HepG2 (cell line): ENCODE data around the gene KCTD13. TPM values are rescaled to one million over a fixed set of nuclear protein-coding genes. Genes with fewer than 3 reads are reported as not detected.

Experiments
- ATAC-seq: fragments of 200-7000 bp; cut with Tn5 transposase; 3 replicates; pipeline ENCODE4 v1.9.1; 2020; ENCODE audit warnings: mild to moderate bottlenecking, moderate library complexity
- BruUV-seq: library from RNA; stranded (reverse); fragments of 400-500 nt; replicated peaks from 2 replicates; lab custom pipeline; 2021; lab: Mats Ljungman, UMichigan
- CTCF ChIA-PET: fragments of 300-600 bp; formaldehyde crosslinking; extraction: SDS; loops from one replicate; lab custom pipeline; 2021; ENCODE audit warnings: low total read pairs, inconsistent platforms, low intra/inter-chr PET ratio; lab: Yijun Ruan, JAX
- POLR2A ChIA-PET: fragments of 350-600 bp; sonication (Branson Sonifier 250); formaldehyde crosslinking; loops from one replicate; lab custom pipeline; 2020; ENCODE audit warnings: antibody characterized with exemption, inconsistent platforms; lab: Yijun Ruan, JAX
- DNase-seq: peaks from one replicate; pipeline ENCODE4 v3.0.0-alpha.2; 2015; ENCODE audit warnings: low spot score
- FAIRE-seq: peaks from 3 replicates; lab custom pipeline; 2011; peaks lifted over from hg19 to GRCh38; lab: Jason Lieb, UNC
- H2AFZ ChIP-seq: one replicate; pipeline ENCODE4 v1.6.1; 2011; ENCODE audit warnings: low read length, inconsistent platforms
- H3K27ac ChIP-seq: fragments of 300-600 bp; 3 replicates; pipeline ENCODE4 v1.8.0; 2011; ENCODE audit warnings: mixed run types, mild to moderate bottlenecking, mixed read lengths, low read length, inconsistent platforms; ENCODE audit not compliant: insufficient read depth; ENCODE audit errors: extremely low read length
- H3K27me3 ChIP-seq, 2 experiments: fragments of 200-600 bp in 1 of 2; 2 replicates in 1 of 2; 3 replicates in 1 of 2; pipeline versions ENCODE4 v1.6.0 to v1.8.0; 2011; ENCODE audit warnings: low read length in 2 of 2, mild to moderate bottlenecking in 2 of 2, moderate library complexity in 2 of 2, inconsistent platforms in 1 of 2; ENCODE audit not compliant: insufficient read depth in 2 of 2, control insufficient read depth in 1 of 2
- H3K36me3 ChIP-seq, 2 experiments: fragments of 200-600 bp in 1 of 2; replicated peaks in 1 of 2; 2 replicates in 1 of 2; 3 replicates in 1 of 2; pipeline versions ENCODE4 v1.5.1 to v1.8.0; 2011; ENCODE audit warnings: low read length in 2 of 2, inconsistent platforms in 1 of 2; ENCODE audit not compliant: insufficient read depth in 2 of 2, control insufficient read depth in 1 of 2
- H3K4me1 ChIP-seq: 2 replicates; pipeline ENCODE4 v1.5.1; 2012; ENCODE audit warnings: low read length, inconsistent platforms; ENCODE audit not compliant: insufficient read depth
- H3K4me2 ChIP-seq: 2 replicates; pipeline ENCODE4 v1.6.0; 2011; ENCODE audit warnings: low read depth, low read length, inconsistent platforms
- H3K4me3 ChIP-seq, 3 experiments: fragments of 200-600 bp in 1 of 3; sonication (generic), shearing (Covaris generic) in 1 of 3; replicated peaks in 1 of 3; 2 replicates each; pipeline ENCODE4 v1.5.1; 2011 to 2016; ENCODE audit warnings: low read length in 3 of 3, inconsistent platforms in 2 of 3, low read depth in 2 of 3, mild to moderate bottlenecking in 2 of 3, control low read depth in 1 of 3, mixed read lengths in 1 of 3; ENCODE audit not compliant: insufficient read depth in 1 of 3
- H3K79me2 ChIP-seq: one replicate; pipeline ENCODE4 v1.6.1; 2011; ENCODE audit warnings: low read length, inconsistent platforms; ENCODE audit not compliant: insufficient read depth
- H3K9ac ChIP-seq: 2 replicates; pipeline ENCODE4 v1.6.0; 2011; ENCODE audit warnings: mild to moderate bottlenecking, low read depth, low read length, inconsistent platforms; ENCODE audit not compliant: insufficient read depth
- H3K9me3 ChIP-seq: 2 replicates; pipeline ENCODE4 v1.5.1; 2012; ENCODE audit warnings: mild to moderate bottlenecking, low read length
- H4K20me1 ChIP-seq: 2 replicates; pipeline ENCODE4 v1.6.0; 2011; ENCODE audit warnings: inconsistent platforms, mild to moderate bottlenecking, low read length, moderate library complexity; ENCODE audit not compliant: insufficient read depth
- BORCS8-MEF2B ChIP-seq: sonication (generic); formaldehyde crosslinking; IDR thresholded peaks from 2 replicates; pipeline ENCODE4 v1.8.0; 2022; ENCODE audit warnings: mild to moderate bottlenecking, missing genetic modification reagents
- DR1 ChIP-seq: sonication (generic); formaldehyde crosslinking; IDR thresholded peaks from 2 replicates; pipeline ENCODE4 v1.8.0; 2021; ENCODE audit warnings: mild to moderate bottlenecking, missing genetic modification reagents, inconsistent platforms
- HOXA7 ChIP-seq: sonication (generic); formaldehyde crosslinking; IDR thresholded peaks from 2 replicates; pipeline ENCODE4 v1.8.1; 2022; ENCODE audit warnings: mild to moderate bottlenecking, missing genetic modification reagents, moderate library complexity
- MAFF ChIP-seq: IDR thresholded peaks from 2 replicates; pipeline ENCODE4 v1.6.1; 2011; ENCODE audit warnings: low read depth, low read length, improper control_type of control experiment
- PHF8 ChIP-seq: sonication (generic); formaldehyde crosslinking; IDR thresholded peaks from 2 replicates; pipeline ENCODE4 v1.5.0; 2020; ENCODE audit warnings: missing genetic modification reagents
- SATB2 ChIP-seq: sonication (generic); formaldehyde crosslinking; IDR thresholded peaks from 2 replicates; pipeline ENCODE4 v1.5.0; 2020; ENCODE audit warnings: missing genetic modification reagents
- ZBTB21 ChIP-seq: sonication (generic); formaldehyde crosslinking; IDR thresholded peaks from 2 replicates; pipeline ENCODE4 v1.4.0; 2020; ENCODE audit warnings: missing genetic modification reagents
- ZNF24 ChIP-seq: fragments of 450-650 bp; IDR thresholded peaks from 2 replicates; pipeline ENCODE4 v1.6.1; 2017; ENCODE audit warnings: antibody characterized with exemption, mild to moderate bottlenecking
- ZNF329 ChIP-seq: sonication (generic); formaldehyde crosslinking; IDR thresholded peaks from 2 replicates; pipeline ENCODE4 v1.9.0; 2021; ENCODE audit warnings: low read depth, mild to moderate bottlenecking, missing genetic modification reagents
- ZNF331 ChIP-seq: sonication (generic); formaldehyde crosslinking; IDR thresholded peaks from 2 replicates; pipeline ENCODE4 v1.4.0; 2020; ENCODE audit warnings: missing genetic modification reagents
- ZNF382 ChIP-seq: sonication (generic); formaldehyde crosslinking; IDR thresholded peaks from 2 replicates; pipeline ENCODE4 v1.5.0; 2020; ENCODE audit warnings: missing genetic modification reagents, mild to moderate bottlenecking, borderline replicate concordance
- ZNF383 ChIP-seq: sonication (generic); formaldehyde crosslinking; IDR thresholded peaks from 2 replicates; pipeline ENCODE4 v1.4.0; 2020; ENCODE audit warnings: missing genetic modification reagents, mild to moderate bottlenecking, borderline replicate concordance
- ZNF441 ChIP-seq: sonication (generic); formaldehyde crosslinking; IDR thresholded peaks from 2 replicates; pipeline ENCODE4 v1.7.0; 2021; ENCODE audit warnings: missing genetic modification reagents, borderline replicate concordance
- ZNF446 ChIP-seq: sonication (generic); formaldehyde crosslinking; IDR thresholded peaks from 2 replicates; pipeline ENCODE4 v1.5.0; 2020; ENCODE audit warnings: mild to moderate bottlenecking, missing genetic modification reagents
- ZNF660 ChIP-seq: sonication (generic); formaldehyde crosslinking; IDR thresholded peaks from 2 replicates; pipeline ENCODE4 v1.5.1; 2020; ENCODE audit warnings: mild to moderate bottlenecking, low read depth, missing genetic modification reagents, borderline replicate concordance
- ZNF775 ChIP-seq: sonication (generic); formaldehyde crosslinking; IDR thresholded peaks from 2 replicates; pipeline ENCODE4 v1.4.0; 2020; ENCODE audit warnings: missing genetic modification reagents, mild to moderate bottlenecking, moderate library complexity, borderline replicate concordance
- ZSCAN12 ChIP-seq: sonication (generic); formaldehyde crosslinking; IDR thresholded peaks from 2 replicates; pipeline ENCODE4 v1.9.0; 2021; ENCODE audit warnings: mild to moderate bottlenecking, missing genetic modification reagents
- WGBS: methylation state at CpG from one replicate; pipeline ENCODE4 v1.1.6; 2017; ENCODE audit warnings: low lambda C conversion rate; 5-methylcytosine and 5-hydroxymethylcytosine counted together
- in situ Hi-C: cut with HindIII; loops from 2 replicates; pipeline ENCODE4 v1.10.0; 2017; ENCODE audit warnings: low pct_unique_long_range_greater_than_20kb; ENCODE audit not compliant: extremely low pct_ligation_motif_present
- intact Hi-C: fragments of 100-400 bp; cut with micrococcal nuclease; formaldehyde crosslinking; loops from one replicate; pipeline ENCODE4 v1.10.0; 2022; ENCODE audit not compliant: unreplicated experiment
- polyA plus RNA-seq, 8 experiments: library from polyadenylated mRNA; depleted of rRNA in 3 of 8; stranded (reverse) in 7 of 8; unstranded in 1 of 8; fragments of >200 nt; fragmentation: Illumina TruSeq in 4 of 8; extraction: Trizol in 4 of 8; gene quantifications; 2 replicates each; pipeline versions ENCODE4 v1.2.1 to v1.2.3, GENCODE V29; 2011 to 2016; ENCODE audit warnings: low read depth in 4 of 8, missing spikeins in 1 of 8, mixed read lengths in 1 of 8; ENCODE audit not compliant: insufficient read depth in 1 of 8
- total RNA-seq, 5 experiments: library from RNA; depleted of rRNA; stranded (reverse); fragments of >200 nt; fragmentation: Illumina TruSeq; extraction: Trizol; gene quantifications; 2 replicates each; pipeline ENCODE4 v1.2.3, GENCODE V29; 2016; ENCODE audit warnings: low read depth in 1 of 5
- TF ChIP-seq, protein P1 (sequence below): sonication (generic); formaldehyde crosslinking; IDR thresholded peaks from 2 replicates; pipeline ENCODE4 v1.4.0; 2020; ENCODE audit warnings: missing genetic modification reagents
- TF ChIP-seq, protein P2 (sequence below): sonication (generic); formaldehyde crosslinking; IDR thresholded peaks from 2 replicates; pipeline ENCODE4 v1.9.0; 2022; ENCODE audit warnings: missing genetic modification reagents, mild to moderate bottlenecking, borderline replicate concordance
- TF ChIP-seq, protein P3 (sequence below): sonication (generic); formaldehyde crosslinking; IDR thresholded peaks from 2 replicates; pipeline ENCODE4 v1.5.0; 2020; ENCODE audit warnings: missing genetic modification reagents
- TF ChIP-seq, protein P4 (sequence below): sonication (generic); formaldehyde crosslinking; IDR thresholded peaks from 2 replicates; pipeline ENCODE4 v1.8.1; 2023; ENCODE audit warnings: missing genetic modification reagents, mild to moderate bottlenecking, borderline replicate concordance

The KCTD13 gene
- total and polyA plus RNA-seq, 2 of the 13 experiments (the other 11 are each of a cell fraction or from before 2014, with no cell fraction given): 6.3 to 14.7 TPM

DNA sequence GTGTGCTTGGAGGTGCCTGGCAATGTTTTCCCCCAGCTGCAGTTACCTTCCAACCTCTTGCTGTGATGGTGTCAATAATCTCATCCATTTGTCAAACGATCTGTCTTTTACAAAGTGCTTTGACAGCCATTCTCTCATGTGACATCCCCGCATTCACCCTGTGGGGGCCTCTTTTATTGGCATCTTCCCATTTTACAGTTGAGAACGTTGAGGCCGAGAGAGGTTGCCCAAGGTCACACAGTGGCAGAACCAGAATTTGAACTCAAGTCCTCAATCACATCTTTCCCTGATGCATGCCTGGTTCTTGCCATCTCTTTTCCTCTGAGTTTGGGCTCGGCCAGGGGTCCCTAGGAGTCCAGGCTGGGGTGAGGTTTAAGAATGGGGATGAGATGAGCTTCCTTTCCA, 49.1 kb upstream of the KCTD13 start:
- Histone ChIP-seq H3K4me3 (peak overlapping the region; percentile 86 to 99 (median 91)), H3K4me1 (peaks cover 30% of the 10 kb centered on the region), H3K27ac (peak overlapping the region; percentile 72), H2AFZ (no peak overlapping the region), H3K9me3 (no peaks in the 10 kb centered on the region), H3K9ac (peak overlapping the region; percentile 89), H3K79me2 (peaks cover 38% of the 10 kb centered on the region), H3K27me3 (no peaks in the 10 kb centered on the region; a peak in 1 of 5 replicates), H3K4me2 (peak overlapping the region; percentile 93), H4K20me1 (peaks cover 23% of the 10 kb centered on the region), H3K36me3 (peaks cover 25 to 35% of the 10 kb centered on the region in 2 experiments)
- DNase-seq (no peak), FAIRE-seq (no peak), ATAC-seq (no peak)
- POLR2A ChIA-PET: interaction anchor here (1.4 to 4.7 kb wide), 4 partner anchors 13 to 75 kb away, joined by 4 to 47 read pairs (median 42); partner anchors contain the start of genes ASPHD1, KCTD13, SEZ6L2 and TMEM219
- no TSS peak for BruUV-seq
- CTCF ChIA-PET: no interaction called here
- intact Hi-C loops (no loop called here), in situ Hi-C loops (no loop called here)
- 64% methylated on average over 5 of the region's 5 CpGs for WGBS
- TF ChIP-seq DR1 (CRISPR knock-in tag): no peak
- TF ChIP-seq ZNF446: no peak
- TF ChIP-seq HOXA7: no peak
- no peak for TF ChIP-seq ZNF329 (CRISPR knock-in tag)
- no peak for TF ChIP-seq ZNF383 (CRISPR knock-in tag)
- no peak for TF ChIP-seq ZNF24
- TF ChIP-seq, protein P1, sequence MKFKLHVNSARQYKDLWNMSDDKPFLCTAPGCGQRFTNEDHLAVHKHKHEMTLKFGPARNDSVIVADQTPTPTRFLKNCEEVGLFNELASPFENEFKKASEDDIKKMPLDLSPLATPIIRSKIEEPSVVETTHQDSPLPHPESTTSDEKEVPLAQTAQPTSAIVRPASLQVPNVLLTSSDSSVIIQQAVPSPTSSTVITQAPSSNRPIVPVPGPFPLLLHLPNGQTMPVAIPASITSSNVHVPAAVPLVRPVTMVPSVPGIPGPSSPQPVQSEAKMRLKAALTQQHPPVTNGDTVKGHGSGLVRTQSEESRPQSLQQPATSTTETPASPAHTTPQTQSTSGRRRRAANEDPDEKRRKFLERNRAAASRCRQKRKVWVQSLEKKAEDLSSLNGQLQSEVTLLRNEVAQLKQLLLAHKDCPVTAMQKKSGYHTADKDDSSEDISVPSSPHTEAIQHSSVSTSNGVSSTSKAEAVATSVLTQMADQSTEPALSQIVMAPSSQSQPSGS: no peak
- no peak for TF ChIP-seq ZBTB21 (CRISPR knock-in tag)
- TF ChIP-seq, protein P2, sequence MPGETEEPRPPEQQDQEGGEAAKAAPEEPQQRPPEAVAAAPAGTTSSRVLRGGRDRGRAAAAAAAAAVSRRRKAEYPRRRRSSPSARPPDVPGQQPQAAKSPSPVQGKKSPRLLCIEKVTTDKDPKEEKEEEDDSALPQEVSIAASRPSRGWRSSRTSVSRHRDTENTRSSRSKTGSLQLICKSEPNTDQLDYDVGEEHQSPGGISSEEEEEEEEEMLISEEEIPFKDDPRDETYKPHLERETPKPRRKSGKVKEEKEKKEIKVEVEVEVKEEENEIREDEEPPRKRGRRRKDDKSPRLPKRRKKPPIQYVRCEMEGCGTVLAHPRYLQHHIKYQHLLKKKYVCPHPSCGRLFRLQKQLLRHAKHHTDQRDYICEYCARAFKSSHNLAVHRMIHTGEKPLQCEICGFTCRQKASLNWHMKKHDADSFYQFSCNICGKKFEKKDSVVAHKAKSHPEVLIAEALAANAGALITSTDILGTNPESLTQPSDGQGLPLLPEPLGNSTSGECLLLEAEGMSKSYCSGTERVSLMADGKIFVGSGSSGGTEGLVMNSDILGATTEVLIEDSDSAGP (CRISPR knock-in tag): 0 out of 2 replicates have a peak, but pooled peaks have one; percentile 43
- no peak for TF ChIP-seq PHF8
- TF ChIP-seq SATB2 (CRISPR knock-in tag): no peak
- TF ChIP-seq, protein P3, sequence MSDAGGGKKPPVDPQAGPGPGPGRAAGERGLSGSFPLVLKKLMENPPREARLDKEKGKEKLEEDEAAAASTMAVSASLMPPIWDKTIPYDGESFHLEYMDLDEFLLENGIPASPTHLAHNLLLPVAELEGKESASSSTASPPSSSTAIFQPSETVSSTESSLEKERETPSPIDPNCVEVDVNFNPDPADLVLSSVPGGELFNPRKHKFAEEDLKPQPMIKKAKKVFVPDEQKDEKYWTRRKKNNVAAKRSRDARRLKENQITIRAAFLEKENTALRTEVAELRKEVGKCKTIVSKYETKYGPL: no peak
- no peak for TF ChIP-seq ZNF775 (CRISPR knock-in tag)
- TF ChIP-seq ZNF660: no peak
- TF ChIP-seq ZNF331 (CRISPR knock-in tag): no peak
- TF ChIP-seq ZSCAN12 (CRISPR knock-in tag): no peak
- TF ChIP-seq BORCS8-MEF2B (CRISPR knock-in tag): no peak
- TF ChIP-seq, protein P4, sequence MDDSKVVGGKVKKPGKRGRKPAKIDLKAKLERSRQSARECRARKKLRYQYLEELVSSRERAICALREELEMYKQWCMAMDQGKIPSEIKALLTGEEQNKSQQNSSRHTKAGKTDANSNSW: no peak
- no peak for TF ChIP-seq MAFF
- TF ChIP-seq ZNF382 (CRISPR knock-in tag): no peak
- no peak for TF ChIP-seq ZNF441 (CRISPR knock-in tag)
